GM19043 (cell line): ENCODE measurements around the gene CAPZA2.
"Not testable (repeated sequence)": the region's sequence is repeated elsewhere in the genome, so short reads cannot be mapped to it uniquely, and the experiment has no call there.

Experiments used
- ATAC-seq: cut with Tn5 transposase; IDR thresholded peaks from one replicate; pipeline ENCODE4 v1.9.1; 2021; ENCODE audit warnings: low read depth; ENCODE audit not compliant: unreplicated experiment

Gene CAPZA2

DNA sequence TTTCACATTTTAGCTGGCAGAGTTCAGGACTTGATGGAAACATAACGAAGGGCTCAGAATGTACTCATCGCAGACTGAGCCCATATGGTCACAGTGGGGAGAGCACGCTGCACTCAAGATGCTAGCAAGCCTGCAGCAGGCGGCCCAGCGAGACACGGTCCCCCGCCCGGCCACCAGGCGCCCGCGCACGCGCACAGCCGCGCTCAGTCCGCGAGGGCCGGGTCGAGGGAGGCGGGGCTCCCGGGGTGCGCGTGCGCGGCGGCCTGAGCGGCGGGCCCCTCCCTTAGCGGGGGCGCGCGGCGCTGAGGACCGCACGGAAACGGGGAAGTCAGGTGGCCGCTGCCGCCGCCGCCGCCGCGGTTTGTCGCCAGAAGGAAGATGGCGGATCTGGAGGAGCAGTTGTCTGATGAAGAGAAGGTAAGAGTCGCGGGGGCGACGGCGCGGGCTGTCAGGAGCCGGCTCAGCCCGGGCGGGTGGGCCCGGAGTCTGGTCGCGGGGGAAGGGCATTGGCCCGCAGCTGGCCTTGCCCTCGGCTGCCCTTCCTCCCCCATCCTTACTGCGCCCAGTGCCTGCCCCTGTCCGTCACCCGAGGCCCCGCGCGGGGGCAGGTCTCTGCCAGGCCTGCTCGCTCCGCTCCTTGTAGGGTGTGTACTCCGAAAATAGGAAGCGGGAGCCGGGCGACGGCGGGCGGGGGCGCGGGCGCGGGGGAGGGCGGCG lies at the start of gene CAPZA2:
TSS of gene CAPZA2 (plus strand) at position 354 of the 717 bp plus-strand sequence. CDS start at position 379, 25 bp downstream.
- ATAC-seq: peak; percentile 88

DNA sequence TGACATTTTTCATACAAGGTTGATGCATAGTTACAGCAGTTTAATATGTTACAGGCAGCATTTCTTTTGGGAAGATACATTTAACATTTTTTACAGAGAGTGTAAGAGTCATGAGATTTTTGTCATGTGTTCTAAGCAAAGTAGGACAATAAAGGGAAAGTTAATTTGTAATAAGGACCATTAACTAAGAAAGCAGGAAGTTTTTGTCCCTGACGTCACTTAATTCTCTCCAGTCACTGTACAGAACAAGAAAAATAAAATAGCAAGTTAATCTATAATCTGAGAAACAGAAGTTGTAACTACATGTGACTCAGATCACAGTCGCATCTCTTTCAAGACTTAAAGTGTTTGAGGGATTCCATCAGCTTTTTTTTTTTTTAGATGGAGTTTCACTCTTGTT lies 49.5 kb upstream of the CAPZA2 start:
- no peak for ATAC-seq

DNA sequence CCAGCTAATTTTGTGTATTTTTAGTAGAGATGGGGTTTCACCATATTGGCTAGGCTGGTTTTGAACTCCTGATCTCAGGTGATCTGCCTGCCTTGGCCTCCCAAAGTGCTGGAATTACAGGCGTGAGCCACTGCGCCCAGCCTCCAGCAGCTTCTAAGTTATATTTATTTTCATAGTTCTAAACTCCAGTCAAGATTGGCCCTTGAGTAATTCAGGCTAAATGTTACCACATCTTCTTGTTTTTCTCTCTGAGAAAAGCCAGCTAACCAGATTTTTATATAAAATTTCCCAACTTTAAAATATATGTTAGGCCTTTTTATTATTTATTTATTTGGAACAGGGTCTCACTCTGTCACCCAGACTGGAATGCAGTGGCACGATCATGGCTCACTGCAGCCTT lies 49.0 kb upstream of the CAPZA2 start:
- not testable (repeated sequence) for ATAC-seq

DNA sequence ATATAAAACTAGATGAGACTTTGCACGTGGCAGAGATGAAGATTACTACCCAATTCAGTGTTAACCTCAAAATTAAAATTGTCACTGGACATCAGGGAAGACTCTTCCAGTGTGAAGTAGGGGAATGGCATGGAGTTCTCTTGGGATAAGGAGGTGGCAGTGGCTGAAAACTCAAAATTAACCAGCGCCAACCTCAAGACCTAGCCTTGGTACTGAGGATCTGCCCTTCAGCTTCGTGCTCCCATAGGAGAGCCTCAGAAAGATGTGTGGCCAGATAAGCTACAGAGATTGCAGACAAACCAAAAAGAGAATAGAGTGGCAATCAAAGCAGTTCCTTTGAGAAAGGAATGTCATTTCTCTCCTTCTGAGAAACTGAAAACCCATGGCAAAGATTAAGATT lies 47.3 kb upstream of the CAPZA2 start:
- no peak for ATAC-seq

DNA sequence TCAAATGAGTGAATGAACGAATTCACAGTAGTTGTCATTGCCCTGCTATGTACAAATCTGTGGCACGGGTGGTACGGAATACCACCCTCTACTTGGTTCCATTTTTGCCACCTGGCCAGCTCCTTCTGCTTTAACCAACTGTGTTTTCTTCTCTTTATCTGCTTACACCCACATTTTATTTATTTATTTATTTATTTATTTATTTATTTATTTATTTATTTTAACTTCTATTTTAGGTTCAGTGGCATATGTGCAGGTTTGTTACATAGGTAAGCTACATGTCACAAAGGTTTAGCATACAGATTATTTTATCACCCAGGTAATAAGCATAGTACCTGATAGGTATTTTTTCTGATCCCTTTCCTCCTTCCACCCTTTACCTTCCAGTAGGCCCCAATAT lies 42.2 kb upstream of the CAPZA2 start:
- no peak for ATAC-seq

GRCh38 chr7:116821647-116822046 lies 40.7 kb upstream of the CAPZA2 start:
- not testable (repeated sequence) for ATAC-seq

DNA sequence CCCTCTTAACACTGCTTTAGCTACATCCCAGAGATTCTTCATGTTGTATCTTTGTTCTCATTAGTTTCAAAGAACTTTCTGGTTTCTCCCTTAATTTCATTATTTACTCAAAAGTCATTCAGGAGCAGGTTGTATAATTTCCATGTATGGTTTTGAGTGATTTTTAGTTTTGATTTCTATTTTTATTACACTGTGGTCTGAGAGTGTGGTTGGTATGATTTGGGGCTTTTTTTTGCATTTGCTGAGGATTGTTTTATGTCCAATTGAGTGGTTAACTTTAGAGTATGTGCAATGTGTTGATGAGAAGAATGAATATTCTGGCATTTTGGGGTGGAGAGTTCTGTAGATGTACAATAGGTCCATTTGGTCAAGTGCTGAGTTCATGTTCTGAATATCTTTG lies 37.9 kb upstream of the CAPZA2 start:
- no peak for ATAC-seq

DNA sequence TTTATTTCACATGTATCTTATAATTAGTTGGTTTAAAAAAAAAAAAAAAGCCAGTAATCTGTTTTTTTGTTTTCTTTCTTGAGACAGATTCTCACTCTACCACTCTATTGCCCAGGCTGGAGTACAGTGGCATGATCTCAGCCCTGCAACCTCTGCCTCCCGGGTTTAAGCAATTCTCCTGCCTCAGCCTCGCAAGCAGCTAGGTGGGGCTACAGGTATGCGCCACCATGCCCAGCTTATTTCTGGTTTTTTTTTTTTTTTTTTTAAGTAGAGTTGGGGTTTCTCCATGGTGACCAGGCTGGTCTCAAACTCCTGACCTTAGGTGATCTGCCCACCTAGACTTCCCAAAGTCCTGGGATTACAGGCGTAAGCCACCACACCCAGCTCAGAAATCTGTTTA lies 34.1 kb upstream of the CAPZA2 start:
- no peak for ATAC-seq

- ATAC-seq: no peak
Observed at GRCh38 chr7:116829041-116829440, 33.3 kb upstream of the CAPZA2 start.

DNA sequence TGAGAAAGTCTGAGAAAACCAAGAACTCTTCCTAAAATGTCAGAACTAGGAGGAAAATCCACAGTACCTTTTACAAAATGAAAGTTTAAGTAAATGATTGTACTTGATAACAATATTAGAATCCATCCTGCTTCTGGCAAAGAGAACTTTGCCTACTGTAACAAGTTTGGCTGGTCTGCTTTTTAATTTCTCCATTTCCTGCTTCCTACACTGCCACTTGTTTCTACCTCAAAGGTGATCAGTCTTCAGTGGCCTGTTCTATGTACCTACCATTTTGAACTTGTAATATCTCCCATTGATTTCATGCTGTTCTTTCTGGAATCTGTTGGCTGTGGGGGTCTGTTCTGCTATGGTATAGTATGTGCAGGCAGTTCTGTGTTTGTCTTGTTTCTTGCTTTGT lies 32.9 kb upstream of the CAPZA2 start:
- ATAC-seq: no peak

DNA sequence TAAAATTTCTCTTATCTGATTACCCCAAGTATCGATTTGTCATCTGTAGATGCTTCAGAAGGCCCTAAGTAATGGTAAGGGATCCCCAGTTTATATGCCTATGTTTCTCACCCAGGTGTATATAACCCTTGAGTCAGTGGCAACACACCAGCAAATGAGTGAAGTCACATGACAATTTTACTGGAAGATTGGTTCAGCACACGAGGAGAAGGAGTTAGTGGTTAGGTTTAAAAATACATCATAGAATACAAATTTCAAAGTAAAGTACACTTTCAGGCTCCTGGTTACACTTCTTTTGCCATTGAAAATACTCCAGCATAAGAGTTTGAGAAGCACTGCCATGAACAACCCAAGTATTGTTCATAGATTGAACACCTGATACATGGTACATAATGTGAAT lies 29.7 kb upstream of the CAPZA2 start:
- no peak for ATAC-seq

DNA sequence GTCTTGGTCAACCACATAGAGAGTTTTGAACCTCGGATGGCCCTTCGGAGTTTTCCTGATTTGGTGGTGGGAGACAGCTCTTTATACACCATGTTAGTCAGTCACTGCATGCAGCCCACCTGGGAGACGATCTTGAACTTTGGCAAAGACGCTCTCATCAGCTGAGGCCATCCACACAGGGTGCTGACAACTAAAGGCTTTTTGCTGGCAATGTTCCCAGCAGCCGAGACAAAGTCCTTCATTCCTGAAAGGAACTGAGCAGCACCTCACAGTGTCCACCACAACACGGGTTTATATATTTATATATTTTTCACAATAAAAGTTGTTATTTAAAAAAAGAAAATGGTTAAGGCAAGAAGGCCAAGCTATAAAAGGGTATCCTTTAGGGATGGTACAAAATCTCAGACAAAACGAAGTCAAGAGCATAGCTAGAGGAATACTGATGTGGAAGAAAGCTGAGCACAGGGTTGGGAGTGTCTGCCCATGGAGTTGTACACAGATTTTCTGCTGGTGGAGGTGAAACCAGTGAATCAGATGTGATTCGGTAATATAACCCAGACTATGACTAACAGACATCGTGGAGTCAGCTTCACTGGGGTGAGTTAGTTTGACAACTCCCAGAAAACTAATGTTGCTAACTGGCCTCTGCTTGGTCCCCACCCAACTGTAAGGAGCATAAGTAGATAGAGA lies 27.4 kb upstream of the CAPZA2 start:
- ATAC-seq: no peak

DNA sequence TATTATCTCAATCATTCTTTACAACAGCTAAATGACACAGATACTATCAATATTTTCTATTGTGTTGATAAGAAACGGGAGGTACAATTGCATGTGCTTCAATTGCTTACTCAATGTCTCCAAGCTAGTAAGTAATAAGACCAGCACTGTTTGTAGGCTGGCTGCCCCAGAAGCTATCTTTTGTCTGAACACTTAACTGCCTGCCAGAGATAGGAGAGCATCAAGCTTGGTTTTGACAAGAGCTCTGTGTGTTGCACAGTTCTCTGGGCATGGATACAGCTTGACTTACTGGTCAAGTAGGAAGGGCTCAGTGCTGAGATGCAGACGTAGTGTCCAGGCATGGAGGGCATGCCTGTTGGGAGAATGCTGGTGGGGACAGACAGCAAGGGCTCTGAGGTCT lies 26.3 kb upstream of the CAPZA2 start:
- no peak for ATAC-seq

GRCh38 chr7:116836911-116837310 lies 25.5 kb upstream of the CAPZA2 start:
- no peak for ATAC-seq

GRCh38 chr7:116837586-116837985 lies 24.8 kb upstream of the CAPZA2 start:
- ATAC-seq: no peak

GRCh38 chr7:116840256-116840655 lies 22.1 kb upstream of the CAPZA2 start:
- no peak for ATAC-seq

- ATAC-seq: no peak
Observed at GRCh38 chr7:116842371-116842770, 20.0 kb upstream of the CAPZA2 start.

GRCh38 chr7:116843378-116843777 lies 19.0 kb upstream of the CAPZA2 start:
- ATAC-seq: no peak

GRCh38 chr7:116851175-116851574 lies 11.2 kb upstream of the CAPZA2 start:
- ATAC-seq: no peak

DNA sequence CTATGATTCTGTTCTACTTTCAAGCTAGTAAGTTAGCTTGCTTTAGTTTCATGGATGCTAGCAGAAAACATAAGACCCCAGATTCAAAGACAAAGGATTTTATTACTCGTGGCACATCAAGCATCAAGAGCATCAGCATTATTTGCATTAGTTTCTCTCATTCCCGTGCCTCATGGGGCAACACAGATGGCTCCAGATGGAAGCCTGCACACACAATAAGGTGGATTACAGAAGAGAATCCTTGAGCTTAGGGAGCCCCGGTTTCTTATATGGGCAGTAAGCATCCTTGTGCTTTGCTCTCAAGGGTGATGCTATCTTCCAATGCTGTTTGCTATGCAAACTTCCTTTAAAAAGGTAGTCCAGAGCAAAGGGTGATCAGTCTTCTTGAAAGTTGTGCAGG lies 10.7 kb upstream of the CAPZA2 start:
- ATAC-seq: no peak

- ATAC-seq: no peak
Observed at GRCh38 chr7:116854132-116854531, 8.3 kb upstream of the CAPZA2 start.

DNA sequence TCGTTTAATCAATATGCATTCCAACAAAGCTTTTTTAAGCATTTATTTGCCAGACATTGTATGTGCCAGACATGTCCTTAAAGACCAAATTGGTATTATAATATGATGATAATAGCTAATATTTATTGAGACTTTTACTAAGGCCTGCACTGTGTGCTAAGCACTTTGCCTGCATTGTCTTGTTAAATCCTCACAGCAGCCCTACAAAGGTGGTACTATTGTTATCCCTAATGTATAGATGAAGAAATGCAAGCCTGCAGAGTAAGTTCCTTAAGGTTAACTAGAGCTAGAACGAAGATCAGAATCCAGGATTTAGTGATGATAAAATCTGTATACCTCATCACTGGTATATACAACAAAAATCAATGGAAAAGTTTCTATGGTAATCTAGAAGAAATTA lies 5.3 kb upstream of the CAPZA2 start:
- no peak for ATAC-seq
